Naive thymus-derived CD8-positive, alpha-beta T cell (primary cell): ENCODE data around the gene CTU2. TPM values are rescaled to one million over a fixed set of nuclear protein-coding genes. Genes with fewer than 3 reads are reported as not detected.

Experiments
- ATAC-seq, 2 donors: fragments of 150-1000 bp; cut with Tn5 transposase in 1 of 2; sonication (Bioruptor Pico), chemical (Tn5 transposase) in 1 of 2; 1 replicate in 1 of 2; 2 replicates in 1 of 2; pipeline ENCODE4 v1.10.0; 2021; ENCODE audit warnings: mild to moderate bottlenecking in 2 of 2, moderate library complexity in 2 of 2
- POLR2A ChIA-PET: fragments of 350-600 bp; sonication (Branson Sonifier 250); formaldehyde crosslinking; loops from one replicate; lab custom pipeline; 2021; ENCODE audit warnings: antibody characterized with exemption; lab: Charles Lee
- DNase-seq, 10 donors: peaks; one replicate each; pipeline versions ENCODE4 v3.0.0 to v3.0.0-alpha.2; 2020 to 2022
- H3K27ac Mint-ChIP-seq, 10 donors: one replicate each; pipeline ENCODE4 v1.8.0; 2020 to 2022; ENCODE audit warnings: mild to moderate bottlenecking in 10 of 10, mixed read lengths in 10 of 10, moderate library complexity in 4 of 10, inconsistent platforms in 1 of 10
- H3K27me3 Mint-ChIP-seq, 5 donors: one replicate each; pipeline ENCODE4 v1.8.0; 2021 to 2022; ENCODE audit warnings: mixed read lengths in 5 of 5
- H3K36me3 Mint-ChIP-seq, 3 donors: one replicate each; pipeline ENCODE4 v1.8.0; 2020 to 2022; ENCODE audit warnings: mixed read lengths in 3 of 3, mild to moderate bottlenecking in 2 of 3, inconsistent platforms in 1 of 3
- H3K4me1 Mint-ChIP-seq, 4 donors: one replicate each; pipeline ENCODE4 v1.8.0; 2021 to 2022; ENCODE audit warnings: mixed read lengths in 4 of 4
- H3K4me3 Mint-ChIP-seq, 10 donors: one replicate each; pipeline ENCODE4 v1.8.0; 2020 to 2022; ENCODE audit warnings: mild to moderate bottlenecking in 10 of 10, mixed read lengths in 10 of 10, moderate library complexity in 6 of 10, inconsistent platforms in 1 of 10
- H3K9me3 Mint-ChIP-seq, 9 donors: one replicate each; pipeline ENCODE4 v1.8.0; 2020 to 2022; ENCODE audit warnings: mixed read lengths in 9 of 9, mild to moderate bottlenecking in 3 of 9, inconsistent platforms in 1 of 9, moderate library complexity in 1 of 9
- polyA plus RNA-seq, 3 donors: library from polyadenylated mRNA; unstranded; fragments of 300-500 nt; fragmentation: Illumina TruSeq; gene quantifications; one replicate each; pipeline ENCODE4 v1.2.3, GENCODE V29; 2021
- total RNA-seq, 8 experiments: library from RNA in 2 of 8; stranded (reverse) in 2 of 8; gene quantifications; one replicate each; pipeline ENCODE4 v1.2.3 and lab custom pipeline; 2021 to 2026

The CTU2 gene
- total and polyA plus RNA-seq, 5 experiments from 2014 or later = 16.9 to 31.5 (median 21.9) TPM

- Mint-ChIP-seq H3K27me3 (no peaks in the 10 kb centered on the region), H3K36me3 (no peaks in the 10 kb centered on the region), H3K4me1 (peaks cover 7 to 30% (median 15%) of the 10 kb centered on the region in 4 donors), H3K4me3 (no peak overlapping the region), H3K9me3 (no peaks in the 10 kb centered on the region), H3K27ac (peak overlapping the region in 2 of 10 donors; percentile 76 to 85)
- DNase-seq (no peak), ATAC-seq (no peak)
- POLR2A ChIA-PET = interaction anchor here (0.6 to 2.1 kb wide), 4 partner anchors 9 to 27 kb away, joined by 4 to 9 read pairs (median 4); no protein-coding TSS in a partner anchor
These were observed 48.8 kb downstream of the CTU2 start for GRCh38 chr16:88754912-88755744.

- H3K4me1 Mint-ChIP-seq = peaks cover 7 to 32% (median 15%) of the 10 kb centered on the region in 4 donors
- no peak overlapping the region for H3K4me3 Mint-ChIP-seq
- DNase-seq = no peak
- POLR2A ChIA-PET = interaction anchor here (0.6 to 2.1 kb wide), 3 partner anchors 9 to 38 kb away, joined by 3 to 6 read pairs (median 5); no protein-coding TSS in a partner anchor
- no peak for ATAC-seq
- H3K27me3 Mint-ChIP-seq = no peaks in the 10 kb centered on the region
- H3K27ac Mint-ChIP-seq = peak overlapping the region in 1 of 10 donors; percentile 85
- no peaks in the 10 kb centered on the region for H3K36me3 Mint-ChIP-seq
- no peaks in the 10 kb centered on the region for H3K9me3 Mint-ChIP-seq
These were observed 49.6 kb downstream of the CTU2 start for GRCh38 chr16:88755745-88756443.

- H3K27ac Mint-ChIP-seq = peak overlapping the region in 7 of 10 donors; percentile 5 to 71 (median 29)
These were observed 52.1 kb downstream of the CTU2 start for GRCh38 chr16:88758227-88758943.

GRCh38 chr16:88758944-88759244, 52.6 kb downstream of the CTU2 start:
- ATAC-seq (no peak), DNase-seq (no peak)
- POLR2A ChIA-PET = interaction anchor here (2.6 kb wide), 1 partner anchor 12 kb away, joined by 12 read pairs; no protein-coding TSS in a partner anchor

More at GRCh38 chr16:88758227-88758943, 52.1 kb downstream of the CTU2 start:
- no peaks in the 10 kb centered on the region for H3K27me3 Mint-ChIP-seq
- DNase-seq = no peak
- H3K36me3 Mint-ChIP-seq = peaks cover 0 to 2% (median 0%) of the 10 kb centered on the region in 3 donors
- H3K4me1 Mint-ChIP-seq = peaks cover 7 to 29% (median 17%) of the 10 kb centered on the region in 4 donors
- ATAC-seq = no peak
- no peak overlapping the region for H3K4me3 Mint-ChIP-seq
- POLR2A ChIA-PET = interaction anchor here (2.1 kb wide), 1 partner anchor 12 kb away, joined by 6 read pairs; no protein-coding TSS in a partner anchor
- H3K9me3 Mint-ChIP-seq = no peaks in the 10 kb centered on the region

GRCh38 chr16:88759245-88759975, 53.1 kb downstream of the CTU2 start:
- peak overlapping the region in 5 of 10 donors; percentile 43 to 79 (median 55) for H3K4me3 Mint-ChIP-seq
- H3K4me1 Mint-ChIP-seq = peaks cover 7 to 29% (median 18%) of the 10 kb centered on the region in 4 donors
- no peaks in the 10 kb centered on the region for H3K9me3 Mint-ChIP-seq
- DNase-seq = peak in 1 of 10 donors; percentile 35
- POLR2A ChIA-PET = interaction anchor here (0.7 to 2.6 kb wide), 4 partner anchors 11 to 44 kb away, joined by 3 to 12 read pairs (median 3); no protein-coding TSS in a partner anchor
- peak overlapping the region in 8 of 10 donors; percentile 20 to 87 (median 68) for H3K27ac Mint-ChIP-seq
- peak; percentile 85 to 87 for ATAC-seq
- no peaks in the 10 kb centered on the region for H3K27me3 Mint-ChIP-seq
- H3K36me3 Mint-ChIP-seq = peaks cover 0 to 3% (median 0%) of the 10 kb centered on the region in 3 donors

More at GRCh38 chr16:88758944-88759244, 52.6 kb downstream of the CTU2 start:
- H3K27ac Mint-ChIP-seq = peak overlapping the region in 5 of 10 donors; percentile 9 to 82 (median 66)
- H3K9me3 Mint-ChIP-seq = no peaks in the 10 kb centered on the region
- H3K36me3 Mint-ChIP-seq = peaks cover 0 to 3% (median 0%) of the 10 kb centered on the region in 3 donors
- H3K4me3 Mint-ChIP-seq = peak overlapping the region in 2 of 10 donors; percentile 55 to 79
- no peaks in the 10 kb centered on the region for H3K27me3 Mint-ChIP-seq
- peaks cover 7 to 29% (median 17%) of the 10 kb centered on the region in 4 donors for H3K4me1 Mint-ChIP-seq

- Mint-ChIP-seq H3K36me3 (peaks cover 0 to 3% (median 0%) of the 10 kb centered on the region in 3 donors), H3K9me3 (no peaks in the 10 kb centered on the region), H3K4me1 (peaks cover 7 to 29% (median 18%) of the 10 kb centered on the region in 4 donors), H3K4me3 (no peak overlapping the region), H3K27me3 (no peaks in the 10 kb centered on the region), H3K27ac (no peak overlapping the region)
- ATAC-seq (no peak), DNase-seq (no peak)
- POLR2A ChIA-PET = interaction anchor here (1.0 to 2.6 kb wide), 3 partner anchors 11 to 24 kb away, joined by 3 to 12 read pairs (median 3); no protein-coding TSS in a partner anchor
These were observed 53.7 kb downstream of the CTU2 start for GRCh38 chr16:88759976-88760350.

- H3K27me3 Mint-ChIP-seq = no peaks in the 10 kb centered on the region
- no peaks in the 10 kb centered on the region for H3K9me3 Mint-ChIP-seq
- H3K4me1 Mint-ChIP-seq = peaks cover 7 to 27% (median 16%) of the 10 kb centered on the region in 4 donors
- no peak overlapping the region for H3K4me3 Mint-ChIP-seq
- POLR2A ChIA-PET = interaction anchor here (1.0 to 4.0 kb wide), 4 partner anchors 10 to 24 kb away, joined by 3 to 15 read pairs (median 8); no protein-coding TSS in a partner anchor
- peaks cover 0 to 3% (median 0%) of the 10 kb centered on the region in 3 donors for H3K36me3 Mint-ChIP-seq
- H3K27ac Mint-ChIP-seq = no peak overlapping the region
- ATAC-seq (no peak), DNase-seq (no peak)
These were observed 54.3 kb downstream of the CTU2 start for GRCh38 chr16:88760424-88761142.

GRCh38 chr16:88761143-88761534, 54.8 kb downstream of the CTU2 start:
- no peak overlapping the region for H3K27ac Mint-ChIP-seq
- peaks cover 7 to 30% (median 17%) of the 10 kb centered on the region in 4 donors for H3K4me1 Mint-ChIP-seq
- ATAC-seq (no peak), DNase-seq (no peak)
- POLR2A ChIA-PET = interaction anchor here (2.6 to 4.0 kb wide), 2 partner anchors 10 to 16 kb away, joined by 12 to 15 read pairs; no protein-coding TSS in a partner anchor
- H3K9me3 Mint-ChIP-seq = no peaks in the 10 kb centered on the region
- H3K27me3 Mint-ChIP-seq = no peaks in the 10 kb centered on the region
- H3K4me3 Mint-ChIP-seq = no peak overlapping the region
- peaks cover 0 to 3% (median 0%) of the 10 kb centered on the region in 3 donors for H3K36me3 Mint-ChIP-seq

GRCh38 chr16:88761830-88762229, 55.5 kb downstream of the CTU2 start:
- H3K27me3 Mint-ChIP-seq = no peaks in the 10 kb centered on the region
- peaks cover 7 to 31% (median 19%) of the 10 kb centered on the region in 4 donors for H3K4me1 Mint-ChIP-seq
- peaks cover 0 to 3% (median 0%) of the 10 kb centered on the region in 3 donors for H3K36me3 Mint-ChIP-seq
- H3K4me3 Mint-ChIP-seq = no peak overlapping the region
- ATAC-seq = no peak
- H3K27ac Mint-ChIP-seq = no peak overlapping the region
- no peaks in the 10 kb centered on the region for H3K9me3 Mint-ChIP-seq
- POLR2A ChIA-PET = interaction anchor here (1.0 to 4.0 kb wide), 4 partner anchors 9 to 41 kb away, joined by 3 to 15 read pairs (median 4); no protein-coding TSS in a partner anchor
- DNase-seq = no peak

GRCh38 chr16:88762258-88762870, 56.1 kb downstream of the CTU2 start:
- ATAC-seq (no peak), DNase-seq (no peak)
- H3K36me3 Mint-ChIP-seq = peaks cover 0 to 3% (median 0%) of the 10 kb centered on the region in 3 donors
- H3K9me3 Mint-ChIP-seq = no peaks in the 10 kb centered on the region
- no peak overlapping the region for H3K4me3 Mint-ChIP-seq
- no peak overlapping the region for H3K27ac Mint-ChIP-seq
- peaks cover 11 to 33% (median 23%) of the 10 kb centered on the region in 4 donors for H3K4me1 Mint-ChIP-seq
- no peaks in the 10 kb centered on the region for H3K27me3 Mint-ChIP-seq
- POLR2A ChIA-PET = interaction anchor here (1.0 to 4.0 kb wide), 4 partner anchors 9 to 40 kb away, joined by 3 to 15 read pairs (median 4); no protein-coding TSS in a partner anchor
